Epidermal melanocyte (primary cell): ENCODE measurements around the gene CABP2.

ENCODE experiments used
- DNase-seq: peaks from one replicate; pipeline ENCODE4 v3.0.0; 2011; ENCODE audit warnings: low spot score; ENCODE audit not compliant: insufficient read length

The CABP2 gene

GRCh38 chr11:67508486-67509121 lies 14.6 kb downstream of the CABP2 start:
- DNase-seq: peak; percentile 93

GRCh38 chr11:67507864-67508485 lies 15.3 kb downstream of the CABP2 start, which contains the start of gene CDK2AP2:
CDK2AP2 (minus strand) TSS chr11:67508162; CDS start chr11:67508082, 80 bp downstream.
- peak; percentile 93 for DNase-seq

DNA sequence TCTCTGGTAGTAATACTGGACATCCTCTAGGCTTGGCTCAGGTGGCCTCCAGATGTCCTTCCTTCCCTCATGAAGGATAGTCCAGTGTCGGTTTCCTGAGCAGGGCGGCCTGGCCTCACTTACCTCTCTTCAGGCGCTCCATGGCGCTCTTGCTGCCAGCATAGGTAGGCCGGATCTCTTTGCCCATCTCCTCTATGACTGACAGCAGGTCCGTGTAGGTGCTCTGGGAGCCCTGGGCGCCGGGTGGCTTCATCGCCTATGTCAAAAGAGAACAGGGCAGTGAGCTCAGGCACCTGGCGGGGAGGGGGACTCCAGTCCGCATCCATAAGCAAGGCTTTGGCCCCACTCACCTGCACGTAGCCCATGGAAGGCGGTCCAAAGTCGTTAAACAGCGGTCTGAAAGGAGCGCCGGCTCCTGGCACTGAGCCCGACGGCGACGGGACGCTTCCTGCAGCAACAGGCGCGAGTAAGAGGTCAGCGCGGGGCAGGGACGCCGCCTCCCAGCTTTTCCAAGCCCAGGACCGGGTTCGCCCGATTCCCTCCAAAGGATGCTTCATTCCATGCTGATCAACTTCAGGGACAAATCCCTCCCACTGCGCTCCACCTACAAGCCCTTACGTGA lies 15.9 kb downstream of the CABP2 start:
- DNase-seq: no peak

GRCh38 chr11:67506426-67507051 lies 16.7 kb downstream of the CABP2 start:
- no peak for DNase-seq

DNA sequence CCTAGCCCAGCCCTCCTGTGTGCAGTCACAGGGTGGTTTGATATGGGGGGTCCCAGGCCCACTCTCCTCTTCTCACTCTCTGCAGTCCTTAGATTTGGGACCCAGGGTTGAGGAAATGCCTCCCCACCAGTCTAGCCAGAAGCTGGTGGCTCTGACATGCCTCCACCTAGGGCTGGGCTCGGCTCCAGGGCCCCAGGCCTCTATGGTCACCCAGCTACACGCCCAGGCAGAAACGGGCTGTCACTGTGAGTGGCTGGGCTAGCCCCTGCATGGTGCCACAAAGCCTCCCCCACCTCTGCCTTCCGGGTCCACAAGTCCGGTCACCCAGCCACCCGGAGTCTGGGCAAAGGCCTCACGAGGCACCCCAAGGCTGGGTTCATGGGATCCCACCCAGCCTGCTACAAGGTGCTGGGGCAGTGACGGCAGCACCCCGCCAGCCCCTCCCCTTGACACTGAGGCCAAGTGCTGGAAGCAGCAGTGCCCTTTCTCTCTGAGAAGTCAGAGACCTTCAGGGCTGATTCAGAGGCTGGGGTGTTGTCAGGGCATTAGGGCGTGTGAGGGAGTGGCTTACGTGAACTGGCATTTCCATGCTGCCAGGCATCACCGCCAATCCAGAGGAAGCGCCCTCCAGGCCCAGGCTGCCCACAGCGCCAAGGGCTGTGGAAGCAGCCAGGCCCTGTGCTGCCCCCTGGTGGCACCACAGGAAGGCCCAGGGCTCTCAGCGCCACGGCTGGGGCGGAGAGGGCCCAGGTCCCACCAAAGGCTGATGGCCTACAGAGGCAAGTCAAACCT lies 17.4 kb downstream of the CABP2 start:
- peak; percentile 91 for DNase-seq

DNA sequence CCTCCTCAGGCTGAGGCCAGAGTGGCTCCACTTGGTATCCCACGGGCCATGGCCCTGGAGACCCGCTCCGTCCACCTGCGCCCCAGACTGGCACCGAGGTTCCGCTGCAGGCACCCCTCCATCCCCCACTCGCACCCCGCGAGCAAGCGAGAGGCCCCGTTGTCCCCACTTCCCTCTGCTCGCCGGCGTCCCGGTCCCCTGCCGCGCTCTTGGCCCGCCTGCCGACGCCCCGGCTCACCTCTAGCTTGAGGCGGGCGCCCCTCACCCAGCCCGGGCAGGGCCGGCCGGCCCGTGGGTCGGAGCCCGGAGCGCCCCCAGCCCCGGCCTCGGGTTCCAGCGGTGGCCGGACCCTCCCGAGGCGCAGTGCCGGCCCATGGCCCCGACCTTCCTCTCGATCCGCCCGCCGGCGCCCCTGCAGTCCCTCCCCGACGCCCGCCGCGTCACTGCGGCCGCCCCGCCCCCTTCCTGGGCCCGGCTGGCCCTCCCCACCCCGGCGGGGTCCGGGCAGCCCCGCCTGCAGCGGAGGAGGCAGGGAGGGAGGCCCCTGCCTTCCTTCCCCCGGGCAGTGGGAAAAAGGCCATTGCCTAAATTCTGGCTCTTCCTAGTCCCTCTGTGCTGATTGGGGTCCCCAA lies 18.2 kb downstream of the CABP2 start, which contains the start of gene PITPNM1:
TSS of gene PITPNM1 (minus strand) at position 414 of the 632 bp plus-strand sequence. CDS start 1,183 bp downstream, outside the sequence.
- DNase-seq: peak; percentile 73

DNA sequence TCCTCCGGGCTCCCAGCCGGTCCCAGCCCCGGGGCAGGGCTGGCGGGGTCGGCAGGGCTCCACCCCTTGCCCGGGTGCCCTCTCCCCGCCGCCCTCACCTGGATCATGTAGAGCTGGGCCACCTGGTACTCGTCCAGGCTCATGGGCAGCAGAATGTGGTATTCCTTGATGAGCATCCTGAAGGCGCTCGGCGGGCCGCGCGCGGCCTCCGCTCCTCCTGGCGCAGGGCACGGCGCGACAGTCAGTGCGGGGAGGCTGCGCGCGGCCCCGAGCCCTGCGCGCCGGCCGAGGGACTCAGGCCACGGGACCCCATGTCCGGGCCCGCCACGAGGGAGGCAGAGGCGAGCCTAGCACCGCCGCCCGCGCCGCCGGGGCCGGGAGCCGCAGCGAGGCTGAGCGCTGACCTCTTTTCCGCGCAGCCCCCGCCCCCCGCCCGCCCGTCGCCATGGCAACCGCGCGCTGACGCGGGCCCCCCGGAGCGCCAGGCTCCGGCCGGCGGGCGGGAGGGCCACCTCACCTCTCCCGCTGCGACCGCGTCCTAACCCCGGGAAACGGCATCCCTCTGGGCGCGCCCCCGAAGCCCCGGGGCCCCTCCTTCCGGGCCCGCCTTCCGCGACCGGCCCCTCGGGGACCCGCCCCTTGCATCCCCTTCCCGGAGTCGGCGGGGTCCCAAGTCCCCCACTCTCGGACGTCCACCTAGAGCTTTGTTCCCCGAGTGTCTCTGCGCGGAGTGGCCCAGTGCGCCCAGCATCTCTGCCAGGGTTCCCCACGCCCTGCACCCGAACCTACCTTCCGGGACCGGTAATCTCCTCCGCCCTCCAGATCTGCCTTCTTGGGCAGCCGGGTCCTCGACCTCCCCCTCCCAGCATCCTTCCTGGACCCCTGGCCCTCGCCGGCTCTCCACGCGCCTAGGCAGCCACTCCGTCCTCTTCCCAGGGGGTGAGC lies 19.0 kb downstream of the CABP2 start:
- no peak for DNase-seq

DNA sequence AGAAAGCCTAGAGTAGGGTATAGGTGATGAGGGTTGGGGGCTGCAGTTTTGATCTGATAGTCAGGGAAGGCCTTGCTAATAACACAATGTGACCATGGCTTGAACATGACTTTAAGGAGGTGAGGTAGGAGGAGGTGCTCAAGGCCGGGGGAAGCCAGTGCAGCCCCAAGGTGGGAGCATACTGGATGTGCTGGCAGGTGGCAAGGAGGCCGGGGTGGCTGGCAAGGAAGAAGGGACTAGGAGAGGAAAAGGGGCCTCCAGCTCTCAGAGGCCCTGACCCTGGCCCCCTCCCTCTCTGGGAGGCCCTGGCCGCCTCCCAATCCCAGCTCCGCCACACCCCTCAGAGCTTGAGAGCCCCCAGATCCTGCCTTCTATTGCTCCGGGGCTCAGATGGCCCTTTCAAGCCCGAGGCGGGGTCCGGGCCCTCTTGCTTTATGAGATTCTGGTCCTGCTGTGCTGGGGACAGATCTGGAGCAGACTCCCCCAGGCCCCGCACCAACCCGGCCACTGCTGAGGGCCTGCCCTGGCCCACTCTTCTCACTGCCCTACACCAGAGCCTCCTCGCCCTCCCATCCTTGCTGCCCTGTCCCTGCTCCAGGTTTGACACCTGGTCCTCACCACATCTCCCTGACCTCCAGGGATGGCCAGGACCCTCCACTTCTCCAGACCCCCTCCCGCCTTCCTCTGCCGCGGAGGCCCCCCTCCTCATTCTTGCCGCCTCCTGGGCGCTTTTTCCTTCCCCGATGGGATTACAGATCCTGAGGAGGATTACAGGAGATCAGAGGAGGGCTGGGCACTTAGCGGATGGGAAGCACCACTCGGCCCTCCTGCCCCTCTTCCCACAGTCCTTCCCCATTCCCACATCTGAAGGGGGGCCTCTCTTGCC lies 19.9 kb downstream of the CABP2 start:
- no peak for DNase-seq

DNA sequence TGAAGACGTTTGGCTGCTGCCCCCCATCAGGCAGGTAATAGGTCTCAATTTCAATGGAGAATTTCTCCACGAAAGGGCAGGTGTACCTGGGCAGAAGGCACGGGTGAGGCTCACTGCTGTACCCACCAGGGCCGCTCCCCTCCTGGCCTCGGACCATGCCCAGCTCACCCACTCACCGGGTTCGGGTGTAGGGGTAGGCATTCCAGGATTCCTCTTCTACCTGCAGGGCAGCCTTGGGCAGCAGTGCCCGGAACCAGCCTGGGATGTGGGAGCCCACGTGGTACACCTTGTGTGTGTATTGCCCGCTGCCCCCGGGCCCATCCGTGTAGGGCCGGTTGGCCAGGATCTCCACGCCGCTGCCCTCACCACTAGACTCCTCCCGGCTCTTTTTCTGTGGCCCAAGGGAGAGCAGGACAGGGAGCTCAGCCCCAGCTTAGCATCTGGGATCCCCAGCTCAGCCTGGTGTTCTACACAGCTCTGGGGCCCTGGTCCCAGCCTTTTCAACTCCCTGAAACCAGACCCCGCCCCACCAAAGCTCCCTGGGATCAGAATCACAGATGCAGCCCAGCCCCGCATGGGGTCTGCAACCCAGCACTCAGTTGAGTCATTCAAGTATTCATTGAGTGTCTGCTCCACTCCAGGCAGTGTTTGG lies 20.8 kb downstream of the CABP2 start:
- no peak for DNase-seq

DNA sequence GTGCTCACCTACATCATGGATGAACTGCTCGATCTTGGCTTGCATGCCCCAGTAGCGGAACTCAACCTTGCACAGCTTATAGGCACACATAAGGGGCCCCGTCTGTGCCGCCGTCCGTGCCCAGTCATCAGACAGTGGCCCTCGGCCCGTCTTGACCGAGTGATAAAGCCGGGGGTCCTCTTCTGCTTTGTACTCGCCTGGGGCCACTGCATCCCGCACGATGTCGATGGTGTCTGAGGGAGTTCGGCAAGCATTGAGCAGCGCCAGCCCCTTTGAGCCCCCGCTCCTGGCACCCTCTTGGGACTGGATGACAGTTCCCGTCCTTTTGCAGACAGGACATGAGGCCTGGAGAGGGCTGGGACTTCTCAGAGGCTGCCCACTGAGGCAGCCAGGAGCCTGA lies 21.4 kb downstream of the CABP2 start:
- DNase-seq: no peak

- DNase-seq: no peak
Observed at GRCh38 chr11:67500831-67501715, 22.2 kb downstream of the CABP2 start.

DNA sequence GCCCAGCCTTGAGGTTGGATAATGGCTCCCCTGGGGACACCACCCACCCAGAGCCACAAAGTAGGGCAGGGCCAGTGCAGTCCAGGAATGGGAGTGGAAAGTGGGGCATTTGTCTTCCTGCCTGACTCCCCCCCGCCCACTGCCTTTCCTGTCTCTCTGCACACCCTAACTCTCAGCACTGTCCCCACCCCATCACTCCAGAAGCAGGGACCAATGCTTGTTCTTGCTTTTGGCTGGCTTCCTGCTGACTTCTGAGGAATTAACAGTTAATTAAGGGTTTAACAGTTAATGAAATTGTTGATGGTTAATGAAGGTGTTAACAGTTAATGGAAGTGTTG lies 22.8 kb downstream of the CABP2 start:
- no peak for DNase-seq

DNA sequence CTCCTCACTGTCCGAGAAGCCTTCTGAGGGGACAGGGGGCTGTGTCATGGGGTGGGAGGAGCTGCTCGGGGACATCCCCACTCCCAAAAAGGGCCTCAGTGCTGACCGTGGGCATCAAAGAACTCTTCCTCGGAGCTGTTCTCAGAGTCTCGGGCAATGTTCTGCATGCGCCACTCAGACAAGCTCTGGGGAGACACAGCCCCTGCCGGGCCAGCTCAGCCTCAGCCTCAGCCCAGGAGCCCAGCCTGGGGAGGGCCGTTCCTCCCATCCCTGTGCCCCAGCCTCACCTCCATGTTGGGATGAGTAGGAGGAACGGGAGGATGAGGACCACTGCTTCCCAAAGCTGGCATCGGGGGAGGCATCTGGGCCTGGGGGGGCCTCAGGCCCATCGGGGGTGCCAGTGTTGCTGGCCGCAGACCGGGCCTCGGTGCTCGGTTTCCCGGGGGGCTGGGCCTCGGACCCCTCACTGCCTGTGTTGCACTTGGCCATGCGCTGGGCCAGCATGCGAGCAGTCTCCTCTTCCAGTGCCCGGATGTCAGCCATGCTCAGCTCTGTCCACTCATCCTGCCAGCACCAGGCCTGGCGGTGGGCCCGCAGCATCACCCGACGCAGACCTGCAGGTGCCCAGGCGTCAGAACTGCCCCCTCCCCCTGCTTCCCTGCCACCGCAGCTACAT lies 23.3 kb downstream of the CABP2 start:
- DNase-seq: no peak

- DNase-seq: no peak
Observed at GRCh38 chr11:67498544-67498972, 24.7 kb downstream of the CABP2 start.

- no peak for DNase-seq
Observed at GRCh38 chr11:67497656-67498291, 25.5 kb downstream of the CABP2 start.

- no peak for DNase-seq
Observed at GRCh38 chr11:67496113-67496512, 27.1 kb downstream of the CABP2 start.
